GM12878 (cell line): ENCODE measurements around the gene LSAMP. TPM values are rescaled to one million over a fixed set of nuclear protein-coding genes. Genes with fewer than 3 reads are reported as not detected.

Source experiments
- ATAC-seq: fragments of 200-7000 bp; cut with Tn5 transposase; 3 replicates; pipeline ENCODE4 v1.9.1; 2020; ENCODE audit warnings: mild to moderate bottlenecking, moderate library complexity
- BruUV-seq: library from RNA; stranded (reverse); fragments of 400-500 nt; replicated peaks from 2 replicates; lab custom pipeline; 2021; lab: Mats Ljungman, UMichigan
- CTCF ChIA-PET: fragments of 300-600 bp; sonication (Branson Sonifier 250); formaldehyde crosslinking; extraction: SDS; loops from one replicate; lab custom pipeline; 2021; ENCODE audit warnings: inconsistent platforms; lab: Yijun Ruan, JAX
- POLR2A ChIA-PET: fragments of 350-600 bp; formaldehyde crosslinking; extraction: SDS; loops from one replicate; lab custom pipeline; 2021; ENCODE audit warnings: inconsistent platforms; lab: Charles Lee
- RAD21 ChIA-PET: fragments of 300-600 bp; sonication (Branson Sonifier 250); formaldehyde crosslinking; loops from one replicate; lab custom pipeline; 2023; ENCODE audit warnings: antibody characterized with exemption; ENCODE audit not compliant: unreplicated experiment; lab: Charles Lee
- SMC1A ChIA-PET: fragments of 300-600 bp; sonication (Branson Sonifier 250); formaldehyde crosslinking; loops from one replicate; lab custom pipeline; 2023; ENCODE audit not compliant: unreplicated experiment, uncharacterized antibody; lab: Charles Lee
- DNase-seq: peaks from one replicate; pipeline ENCODE4 v3.0.0-alpha.2; 2011; ENCODE audit warnings: low read depth, low spot score
- FAIRE-seq: peaks from 3 replicates; lab custom pipeline; 2011; peaks lifted over from hg19 to GRCh38; lab: Jason Lieb, UNC
- H2AFZ ChIP-seq: 2 replicates; pipeline ENCODE4 v1.6.0; 2011; ENCODE audit warnings: low read depth, low read length, control low read depth; ENCODE audit not compliant: control insufficient read depth
- H3K27ac ChIP-seq: 2 replicates; pipeline ENCODE4 v1.5.1; 2011; ENCODE audit warnings: control low read depth; ENCODE audit not compliant: control insufficient read depth, insufficient read depth
- H3K27me3 ChIP-seq, 2 experiments: replicated peaks in 1 of 2; 2 replicates each; pipeline versions ENCODE4 v1.6.0 to v1.6.1; 2011; ENCODE audit warnings: low read length in 1 of 2; ENCODE audit not compliant: control insufficient read depth in 2 of 2, insufficient read depth in 2 of 2
- H3K36me3 ChIP-seq, 2 experiments: 2 replicates each; pipeline ENCODE4 v1.5.1; 2011; ENCODE audit warnings: low read length in 1 of 2; ENCODE audit not compliant: control insufficient read depth in 2 of 2, insufficient read depth in 2 of 2
- H3K4me1 ChIP-seq: 2 replicates; pipeline ENCODE4 v1.6.1; 2011; ENCODE audit warnings: mild to moderate bottlenecking, low read length, moderate library complexity, mixed read lengths; ENCODE audit not compliant: control insufficient read depth, insufficient read depth
- H3K4me2 ChIP-seq: 2 replicates; pipeline ENCODE4 v1.6.0; 2011; ENCODE audit warnings: control low read depth; ENCODE audit not compliant: control insufficient read depth, insufficient read depth
- H3K4me3 ChIP-seq: fragments of 200-600 bp; sonication (generic); 2 replicates; pipeline ENCODE4 v1.5.1; 2016
- H3K79me2 ChIP-seq: 2 replicates; pipeline ENCODE4 v1.6.0; 2011; ENCODE audit warnings: low read length; ENCODE audit not compliant: control insufficient read depth, insufficient read depth
- H3K9ac ChIP-seq: 2 replicates; pipeline ENCODE4 v1.8.0; 2011; ENCODE audit warnings: low read length, control low read depth, mixed read lengths; ENCODE audit not compliant: control insufficient read depth, insufficient read depth
- H3K9me3 ChIP-seq: replicated peaks from 3 replicates; pipeline ENCODE4 v1.5.1; 2011; ENCODE audit warnings: mild to moderate bottlenecking, low read length; ENCODE audit not compliant: control insufficient read depth, insufficient read depth
- H4K20me1 ChIP-seq: 2 replicates; pipeline ENCODE4 v1.6.0; 2011; ENCODE audit not compliant: control insufficient read depth, insufficient read depth
- CHD1 ChIP-seq: IDR thresholded peaks from 2 replicates; pipeline ENCODE4 v1.6.1; 2012; ENCODE audit warnings: low read depth, low read length, improper control_type of control experiment
- CHD2 ChIP-seq: IDR thresholded peaks from 2 replicates; pipeline ENCODE4 v1.6.1; 2011; ENCODE audit warnings: low read depth, low read length, improper control_type of control experiment, borderline replicate concordance
- CHD4 ChIP-seq: fragments of 200-600 bp; sonication (generic); IDR thresholded peaks from 2 replicates; pipeline ENCODE4 v1.6.1; 2016; ENCODE audit warnings: mild to moderate bottlenecking
- GABPA ChIP-seq: IDR thresholded peaks from 2 replicates; pipeline ENCODE4 v1.6.1; 2014; ENCODE audit warnings: antibody characterized with exemption, low read depth, mild to moderate bottlenecking, inconsistent platforms
- HDAC6 ChIP-seq: fragments of 200-600 bp; sonication (generic); IDR thresholded peaks from one replicate; pipeline ENCODE4 v1.8.0; 2017; ENCODE audit warnings: antibody characterized with exemption; ENCODE audit not compliant: unreplicated experiment
- JUNB ChIP-seq: IDR thresholded peaks from 2 replicates; pipeline ENCODE4 v1.6.1; 2016; ENCODE audit warnings: antibody characterized with exemption, mild to moderate bottlenecking
- NFYA ChIP-seq: IDR thresholded peaks from 2 replicates; pipeline ENCODE4 v1.6.1; 2011; ENCODE audit warnings: low read depth, mild to moderate bottlenecking, low read length, improper control_type of control experiment, borderline replicate concordance
- RBBP5 ChIP-seq: fragments of 200-600 bp; sonication (generic); conservative IDR thresholded peaks from 2 replicates; pipeline ENCODE4 v1.6.1; 2016
- RUNX3 ChIP-seq: IDR thresholded peaks from 2 replicates; pipeline ENCODE4 v1.6.1; 2012; ENCODE audit warnings: low read length, inconsistent platforms
- SMARCA5 ChIP-seq: fragments of 450-650 bp; IDR thresholded peaks from 2 replicates; pipeline ENCODE4 v1.6.1; 2017; ENCODE audit warnings: mild to moderate bottlenecking
- STAT3 ChIP-seq: IDR thresholded peaks from 2 replicates; pipeline ENCODE4 v1.6.1; 2011; ENCODE audit warnings: low read depth, low read length, improper control_type of control experiment
- TCF7 ChIP-seq: IDR thresholded peaks from 2 replicates; pipeline ENCODE4 v1.6.1; 2014; ENCODE audit warnings: antibody characterized with exemption, borderline replicate concordance
- ZNF207 ChIP-seq: fragments of 450-650 bp; IDR thresholded peaks from 2 replicates; pipeline ENCODE4 v1.6.1; 2014; ENCODE audit warnings: antibody characterized with exemption, mild to moderate bottlenecking, borderline replicate concordance
- WGBS: methylation state at CpG from one replicate; pipeline ENCODE4 v1.1.6; 2016; ENCODE audit warnings: low lambda C conversion rate; ENCODE audit not compliant: insufficient replicate concordance, insufficient coverage; ENCODE audit errors: missing lambda C conversion rate; 5-methylcytosine and 5-hydroxymethylcytosine counted together
- in situ Hi-C: fragments of 300-500 bp; cut with MboI; formaldehyde crosslinking; loops from 9 replicates; pipeline ENCODE4 v1.14.3; 2018; ENCODE audit warnings: mixed read lengths
- intact Hi-C: fragments of 100-400 bp; cut with micrococcal nuclease; formaldehyde crosslinking; loops from one replicate; pipeline ENCODE4 v1.14.2; 2022; ENCODE audit not compliant: unreplicated experiment
- polyA plus RNA-seq, 11 experiments: library from polyadenylated mRNA; depleted of rRNA in 4 of 11; unstranded in 6 of 11; stranded (reverse) in 5 of 11; fragments of >200 nt; fragmentation: Nextera tagmentation in 4 of 11; fragmentation: Illumina TruSeq in 1 of 11; extraction: Ambion mirVana in 4 of 11; extraction: Trizol in 1 of 11; gene quantifications; 1 replicate in 1 of 11; 2 replicates in 10 of 11; pipeline versions ENCODE4 v1.2.1 to v1.2.3, GENCODE V29; 2011 to 2016; ENCODE audit warnings: inconsistent platforms in 2 of 11, missing spikeins in 2 of 11, low read depth in 1 of 11
- total RNA-seq, 4 experiments: library from RNA; depleted of rRNA in 3 of 4; stranded (reverse); fragments of >200 nt in 3 of 4; fragmentation: Illumina TruSeq in 1 of 4; extraction: Trizol in 1 of 4; gene quantifications; 2 replicates each; pipeline versions ENCODE4 v1.2.1 to v1.2.3, GENCODE V29; 2013 to 2021
- TF ChIP-seq, protein P1 (sequence below): IDR thresholded peaks from 2 replicates; pipeline ENCODE4 v1.6.1; 2012; ENCODE audit warnings: low read depth, low read length, improper control_type of control experiment
- TF ChIP-seq, protein P2 (sequence below): fragments of 450-650 bp; IDR thresholded peaks from 2 replicates; pipeline ENCODE4 v1.6.1; 2017; ENCODE audit warnings: mild to moderate bottlenecking, moderate library complexity

LSAMP gene
- total and polyA plus RNA-seq, 10 of the 15 experiments (the other 5 are each of a cell fraction or from before 2014, with no cell fraction given) = 2.0 to 12.7 (median 6.5) TPM

DNA sequence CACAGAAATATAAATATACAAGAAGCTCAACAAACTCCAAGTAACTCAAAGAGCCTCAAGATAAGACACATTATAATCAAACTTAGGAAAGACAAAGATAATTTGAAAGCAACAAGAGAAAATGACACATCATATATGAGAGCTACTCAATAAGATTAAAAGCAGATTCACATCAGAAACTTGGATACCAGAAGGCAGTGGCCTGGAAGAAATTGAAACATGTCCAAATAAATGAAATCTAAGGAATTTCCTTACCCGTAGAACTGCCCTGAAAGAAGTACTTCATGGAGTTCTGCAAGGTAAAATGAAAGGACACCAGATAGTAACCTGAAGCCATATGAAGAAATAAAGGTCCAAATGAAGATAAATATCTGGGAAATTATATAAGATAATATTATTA is 113.9 kb downstream of the LSAMP start:
- Histone ChIP-seq H2AFZ (no peak overlapping the region), H3K4me2 (no peak overlapping the region), H3K9ac (no peak overlapping the region), H3K4me1 (no peaks in the 10 kb centered on the region), H3K36me3 (no peaks in the 10 kb centered on the region), H3K27ac (no peak overlapping the region), H3K27me3 (no peaks in the 10 kb centered on the region), H3K79me2 (no peaks in the 10 kb centered on the region), H4K20me1 (no peaks in the 10 kb centered on the region)
- ATAC-seq = no peak
- CTCF ChIA-PET = no interaction called here
- RAD21 ChIA-PET = interaction anchor here (1.2 kb wide), 1 partner anchor 32 kb away, joined by 4 read pairs; no protein-coding TSS in a partner anchor
- no TSS peak for BruUV-seq
- intact Hi-C loops = no loop called here
- POLR2A ChIA-PET = no interaction called here
- in situ Hi-C loops = no loop called here
- TF ChIP-seq SMARCA5 (no peak), STAT3 (no peak), JUNB (no peak), HDAC6 (no peak), RUNX3 (no peak), CHD1 (no peak), NFYA (no peak), TCF7 (no peak), ZNF207 (no peak), RBBP5 (no peak), CHD2 (no peak), CHD4 (no peak), GABPA (no peak)
- TF ChIP-seq, protein P1, sequence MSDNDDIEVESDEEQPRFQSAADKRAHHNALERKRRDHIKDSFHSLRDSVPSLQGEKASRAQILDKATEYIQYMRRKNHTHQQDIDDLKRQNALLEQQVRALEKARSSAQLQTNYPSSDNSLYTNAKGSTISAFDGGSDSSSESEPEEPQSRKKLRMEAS = no peak
- TF ChIP-seq, protein P2, sequence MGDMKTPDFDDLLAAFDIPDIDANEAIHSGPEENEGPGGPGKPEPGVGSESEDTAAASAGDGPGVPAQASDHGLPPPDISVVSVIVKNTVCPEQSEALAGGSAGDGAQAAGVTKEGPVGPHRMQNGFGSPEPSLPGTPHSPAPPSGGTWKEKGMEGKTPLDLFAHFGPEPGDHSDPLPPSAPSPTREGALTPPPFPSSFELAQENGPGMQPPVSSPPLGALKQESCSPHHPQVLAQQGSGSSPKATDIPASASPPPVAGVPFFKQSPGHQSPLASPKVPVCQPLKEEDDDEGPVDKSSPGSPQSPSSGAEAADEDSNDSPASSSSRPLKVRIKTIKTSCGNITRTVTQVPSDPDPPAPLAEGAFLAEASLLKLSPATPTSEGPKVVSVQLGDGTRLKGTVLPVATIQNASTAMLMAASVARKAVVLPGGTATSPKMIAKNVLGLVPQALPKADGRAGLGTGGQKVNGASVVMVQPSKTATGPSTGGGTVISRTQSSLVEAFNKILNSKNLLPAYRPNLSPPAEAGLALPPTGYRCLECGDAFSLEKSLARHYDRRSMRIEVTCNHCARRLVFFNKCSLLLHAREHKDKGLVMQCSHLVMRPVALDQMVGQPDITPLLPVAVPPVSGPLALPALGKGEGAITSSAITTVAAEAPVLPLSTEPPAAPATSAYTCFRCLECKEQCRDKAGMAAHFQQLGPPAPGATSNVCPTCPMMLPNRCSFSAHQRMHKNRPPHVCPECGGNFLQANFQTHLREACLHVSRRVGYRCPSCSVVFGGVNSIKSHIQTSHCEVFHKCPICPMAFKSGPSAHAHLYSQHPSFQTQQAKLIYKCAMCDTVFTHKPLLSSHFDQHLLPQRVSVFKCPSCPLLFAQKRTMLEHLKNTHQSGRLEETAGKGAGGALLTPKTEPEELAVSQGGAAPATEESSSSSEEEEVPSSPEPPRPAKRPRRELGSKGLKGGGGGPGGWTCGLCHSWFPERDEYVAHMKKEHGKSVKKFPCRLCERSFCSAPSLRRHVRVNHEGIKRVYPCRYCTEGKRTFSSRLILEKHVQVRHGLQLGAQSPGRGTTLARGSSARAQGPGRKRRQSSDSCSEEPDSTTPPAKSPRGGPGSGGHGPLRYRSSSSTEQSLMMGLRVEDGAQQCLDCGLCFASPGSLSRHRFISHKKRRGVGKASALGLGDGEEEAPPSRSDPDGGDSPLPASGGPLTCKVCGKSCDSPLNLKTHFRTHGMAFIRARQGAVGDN = no peak
- TF ChIP-seq, all 136 proteins: peak for 0
- DNase-seq = no peak
- Histone ChIP-seq H3K9me3 (no peaks in the 10 kb centered on the region), H3K4me3 (no peak overlapping the region)
- 0% methylated on average over 1 of the region's 1 CpG for WGBS
- no peak for FAIRE-seq
- SMC1A ChIA-PET = interaction anchor here (1.6 to 1.8 kb wide), 2 partner anchors 12 to 120 kb away, joined by 3 to 7 read pairs; no protein-coding TSS in a partner anchor
